K562 (cell line): ENCODE measurements around the gene PCP2. TPM values are rescaled to one million over a fixed set of nuclear protein-coding genes. Genes with fewer than 3 reads are reported as not detected.

Source experiments
- CTBP1 ChIP-seq: fragments of 450-650 bp; IDR thresholded peaks from 2 replicates; pipeline ENCODE4 v1.6.1; 2016; ENCODE audit warnings: borderline replicate concordance
- CTCFL ChIP-seq: IDR thresholded peaks from 2 replicates; pipeline ENCODE4 v1.6.1; 2011; ENCODE audit warnings: borderline replicate concordance, low read depth, mild to moderate bottlenecking, moderate library complexity, low read length; ENCODE audit not compliant: insufficient read depth, poor library complexity, severe bottlenecking
- ESRRA ChIP-seq: fragments of 450-650 bp; IDR thresholded peaks from 2 replicates; pipeline ENCODE4 v1.6.1; 2014; ENCODE audit warnings: low read depth, mild to moderate bottlenecking, moderate library complexity, borderline replicate concordance
- KDM1A ChIP-seq, 2 experiments: fragments of 450-650 bp; IDR thresholded peaks; 2 replicates each; pipeline ENCODE4 v1.6.1; 2016; ENCODE audit warnings: mild to moderate bottlenecking in 2 of 2
- REST ChIP-seq, 2 experiments: fragments of 450-650 bp; formaldehyde crosslinking in 1 of 2; IDR thresholded peaks; 2 replicates each; pipeline versions ENCODE4 v1.4.0 to v1.6.1; 2014 to 2020; ENCODE audit warnings: mild to moderate bottlenecking in 2 of 2, borderline replicate concordance in 1 of 2, low read depth in 1 of 2
- TAF9B ChIP-seq: fragments of 450-650 bp; IDR thresholded peaks from 2 replicates; pipeline ENCODE4 v1.6.1; 2018; ENCODE audit warnings: mild to moderate bottlenecking; ENCODE audit not compliant: partially characterized antibody
- ZNF586 ChIP-seq: fragments of 450-650 bp; formaldehyde crosslinking; conservative IDR thresholded peaks from 2 replicates; pipeline ENCODE4 v1.4.0; 2020; ENCODE audit warnings: mild to moderate bottlenecking, moderate library complexity
- polyA plus RNA-seq, 8 experiments: library from polyadenylated mRNA; depleted of rRNA in 4 of 8; stranded (reverse) in 5 of 8; unstranded in 3 of 8; fragments of >200 nt; fragmentation: Nextera tagmentation in 2 of 8; fragmentation: Illumina TruSeq in 1 of 8; extraction: Ambion mirVana in 2 of 8; extraction: Trizol in 1 of 8; gene quantifications; 2 replicates each; pipeline versions ENCODE4 v1.2.1 to v1.2.3, GENCODE V29; 2011 to 2014; ENCODE audit warnings: inconsistent platforms in 1 of 8, missing spikeins in 1 of 8
- total RNA-seq, 7 experiments: library from RNA; depleted of rRNA in 6 of 7; stranded (reverse); fragments of >200 nt in 6 of 7; fragmentation: Illumina TruSeq in 2 of 7; extraction: Trizol in 2 of 7; gene quantifications; 2 replicates each; pipeline versions ENCODE4 v1.2.1 to v1.2.3, GENCODE V29; 2011 to 2021; ENCODE audit warnings: low replicate concordance in 1 of 7

Gene PCP2
- total and polyA plus RNA-seq, 9 of the 15 experiments (the other 6 are each of a cell fraction or from before 2014, with no cell fraction given) = 0.17 to 1.3 (median 0.49) TPM; not detected in 3

GRCh38 chr19:7677669-7678311, 44.3 kb upstream of the PCP2 start (continued):
- TF ChIP-seq REST (IDR thresholded peaks at IDR 0.05; ENCODE audit: borderline replicate concordance) (peak; percentile 17; the same call in 1 of the 2 replicates), REST (CRISPR knock-in tag; IDR thresholded peaks at IDR 0.05; ENCODE audit: low read depth) (no peak), CTBP1 (peak; percentile 89; the same call in 1 of the 2 replicates), KDM1A (IDR thresholded peaks at IDR 0.05) (0 out of 4 replicates have a peak, but pooled peaks of 1 of the 2 experiments have one; percentile 26), TAF9B (no peak), CTCFL (peak; percentile 7), ESRRA (peak; percentile 91), ZNF586 (CRISPR knock-in tag) (no peak)
